KBM-7 (cell line): Measurements from ENCODE around the gene ZZZ3.
A peak's percentile ranks its signal among the peaks of the same experiment; 100 is the strongest.
"Not testable (repeated sequence)": the region's sequence is repeated elsewhere in the genome, so short reads cannot be mapped to it uniquely, and the experiment has no call there.

Experiments used
- DNase-seq: peaks from one replicate; pipeline ENCODE4 v3.0.0-alpha.2; 2015
- in situ Hi-C: fragments of 300-500 bp; cut with MboI; formaldehyde crosslinking; loops from 2 replicates; pipeline ENCODE4 v1.14.3; 2020; ENCODE audit warnings: low sequenced_read_pairs, low pct_unique_long_range_greater_than_20kb, mixed read lengths

The ZZZ3 gene

DNA sequence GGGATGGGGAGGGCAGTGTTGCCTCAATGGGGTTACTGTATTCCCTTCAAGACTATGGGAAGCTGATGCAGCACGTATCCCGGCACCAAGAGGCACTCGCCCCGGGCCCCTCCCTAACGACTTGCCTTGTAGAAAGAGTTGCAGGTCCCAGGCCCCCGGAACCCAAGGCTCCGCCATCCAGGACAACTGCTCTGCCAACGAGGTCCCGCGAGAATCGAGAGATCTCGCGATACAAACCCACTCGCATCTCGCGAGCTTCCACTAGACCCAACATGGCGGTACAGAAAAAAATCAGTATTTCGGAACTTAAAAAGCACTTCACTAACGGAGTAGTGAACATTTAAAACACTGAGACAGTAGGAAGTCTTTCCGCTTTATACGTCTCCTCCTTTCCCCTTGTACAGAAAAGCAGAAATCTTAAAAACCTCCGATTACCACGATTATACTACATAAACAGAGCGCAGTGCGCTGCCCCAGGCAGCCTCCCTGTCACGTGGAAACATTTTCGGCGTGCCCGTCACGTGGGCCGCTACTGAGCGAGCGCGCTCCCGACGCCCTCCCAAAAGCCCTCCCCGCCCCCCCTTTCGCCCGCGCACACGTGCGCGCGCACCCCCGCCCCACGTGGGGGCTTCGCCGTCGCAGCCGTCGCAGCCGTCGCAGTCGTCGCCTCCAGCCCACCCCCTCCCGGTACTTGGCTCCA lies at the start of gene ZZZ3:
ZZZ3 (minus strand) TSS at position 199 of the 700 bp plus-strand sequence. CDS start 49,304 bp downstream, outside the sequence.
- peak; percentile 94 for DNase-seq
- in situ Hi-C loops, result no loop called here

DNA sequence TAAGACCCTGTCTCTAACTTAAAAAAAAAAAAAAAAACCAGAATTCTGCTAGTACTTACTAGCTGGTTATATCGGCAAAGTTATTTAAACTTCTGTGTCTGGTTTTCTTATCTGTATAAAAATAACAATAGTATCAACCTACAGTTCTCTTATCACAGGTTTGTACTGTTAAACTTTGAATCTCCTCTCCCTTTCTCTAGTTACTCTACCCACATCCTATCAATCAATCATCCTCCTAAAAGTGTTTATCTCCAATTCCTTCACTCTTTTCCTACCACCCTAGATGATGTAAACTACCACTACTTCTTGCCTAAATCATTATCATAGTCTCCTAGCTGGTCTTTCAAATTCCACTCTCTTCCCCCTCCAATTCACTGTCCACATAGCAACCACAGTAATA lies 49.6 kb upstream of the ZZZ3 start:
- in situ Hi-C loops, result no loop called here
- no peak for DNase-seq

DNA sequence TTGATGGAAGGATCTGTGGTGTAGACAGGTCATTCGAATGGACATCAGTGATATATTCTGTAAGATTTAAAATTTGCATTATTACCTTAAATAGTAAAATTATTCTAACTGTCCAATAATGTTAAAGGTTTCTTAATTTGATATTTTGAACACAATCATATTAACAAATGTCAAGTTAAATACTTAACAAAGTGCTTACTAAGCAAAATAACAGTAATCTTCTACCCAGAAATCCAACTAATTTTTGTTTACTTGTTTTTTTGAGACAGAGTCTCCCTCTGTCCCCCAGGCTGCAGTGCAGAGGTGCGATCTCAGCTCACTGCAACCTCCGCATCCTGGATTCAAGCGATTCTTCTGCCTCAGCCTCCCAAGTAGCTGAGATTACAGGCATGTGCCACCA lies 43.2 kb upstream of the ZZZ3 start:
- no peak for DNase-seq
- in situ Hi-C loops, result no loop called here

DNA sequence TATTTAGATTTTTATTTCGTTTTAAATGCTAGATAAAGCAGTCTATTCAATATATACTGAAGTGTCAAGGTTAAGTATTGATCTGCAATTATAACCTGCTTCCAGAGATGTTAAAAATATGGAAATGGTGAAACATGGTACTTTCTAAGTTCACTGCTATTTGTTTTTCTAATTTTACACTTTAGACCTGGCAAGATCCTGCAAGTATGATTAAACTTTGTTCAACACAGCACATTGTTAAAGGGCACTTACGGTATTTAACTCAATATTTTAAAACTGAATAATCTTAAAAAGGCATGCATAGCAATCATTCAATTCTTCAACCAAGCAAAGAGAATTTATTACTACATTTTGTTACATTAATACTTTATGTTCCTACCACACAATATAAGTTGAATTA lies 35.7 kb upstream of the ZZZ3 start:
- in situ Hi-C loops, result no loop called here
- no peak for DNase-seq

DNA sequence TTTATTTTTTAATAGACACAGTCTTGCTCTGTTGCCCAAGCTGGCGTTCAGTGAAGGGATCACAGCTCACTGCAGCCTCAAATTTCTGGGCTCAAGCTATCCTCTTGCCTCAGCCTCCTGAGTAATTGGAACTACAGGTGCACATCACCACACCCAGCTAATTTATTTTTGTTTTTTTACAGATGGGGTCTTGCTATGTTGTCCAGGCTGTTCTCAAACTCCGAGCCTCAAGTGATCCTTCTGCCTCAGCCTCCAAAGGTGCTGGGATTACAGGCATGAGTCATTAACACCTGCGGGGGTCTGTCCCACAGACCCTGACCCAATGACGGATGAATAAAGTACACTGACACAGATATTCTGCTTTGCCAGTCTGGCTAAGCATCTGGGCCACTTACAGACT lies 33.6 kb upstream of the ZZZ3 start:
- no peak for DNase-seq
- in situ Hi-C loops, result no loop called here

DNA sequence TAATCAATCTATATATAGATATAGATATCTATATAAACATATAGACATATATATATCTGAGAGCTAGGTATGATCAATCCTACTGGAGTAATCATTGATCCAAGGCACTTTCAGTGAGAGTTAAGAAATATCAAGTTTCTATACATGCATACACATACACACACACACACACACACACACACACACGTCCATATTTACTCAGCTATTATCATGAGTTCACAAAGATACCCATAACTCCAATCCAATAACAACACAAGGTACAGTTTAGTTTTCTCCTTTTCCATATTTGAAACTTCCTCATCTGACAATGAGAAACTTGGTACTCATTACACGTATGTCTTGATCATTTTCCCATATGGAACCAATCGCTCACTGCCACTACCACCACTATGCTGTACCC lies 27.3 kb upstream of the ZZZ3 start:
- in situ Hi-C loops, result no loop called here
- no peak for DNase-seq

DNA sequence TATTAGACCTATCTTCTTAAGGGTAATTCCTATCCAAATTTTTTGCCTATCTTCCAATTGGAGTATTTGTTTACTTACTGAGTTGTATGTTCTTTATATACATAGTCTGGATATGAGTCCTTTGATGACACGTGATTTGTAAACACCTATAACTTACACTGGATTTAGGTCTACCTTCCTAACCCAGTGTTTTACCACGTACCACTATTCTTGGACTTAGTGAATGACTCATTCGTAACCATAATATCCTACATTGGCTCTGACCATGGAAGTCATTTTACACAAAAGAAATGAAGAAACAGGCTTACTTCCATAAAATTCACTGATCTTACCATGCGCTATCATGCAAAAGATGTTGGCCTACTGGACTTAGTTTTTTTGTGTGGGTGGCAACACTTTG lies 23.9 kb upstream of the ZZZ3 start:
- no peak for DNase-seq
- in situ Hi-C loops, result no loop called here

DNA sequence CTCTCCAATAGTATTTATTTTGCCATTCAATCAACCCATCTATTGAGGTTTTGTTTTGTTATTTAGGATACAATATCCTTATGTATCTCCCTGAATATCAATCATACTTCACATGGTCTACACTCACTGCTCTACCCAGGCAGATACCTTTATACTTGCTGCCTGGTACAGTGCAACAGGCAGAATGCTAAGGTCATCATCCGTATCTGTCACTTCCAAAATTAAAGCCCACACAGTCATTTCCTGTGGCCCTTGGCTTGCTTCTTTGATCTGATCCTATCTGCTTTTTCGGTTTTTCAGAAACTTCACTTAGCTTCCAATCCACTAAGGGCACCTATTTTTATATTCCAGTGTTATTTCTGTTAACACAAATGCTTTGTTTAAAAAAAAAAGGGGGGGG lies 22.3 kb upstream of the ZZZ3 start:
- in situ Hi-C loops, result no loop called here
- no peak for DNase-seq

DNA sequence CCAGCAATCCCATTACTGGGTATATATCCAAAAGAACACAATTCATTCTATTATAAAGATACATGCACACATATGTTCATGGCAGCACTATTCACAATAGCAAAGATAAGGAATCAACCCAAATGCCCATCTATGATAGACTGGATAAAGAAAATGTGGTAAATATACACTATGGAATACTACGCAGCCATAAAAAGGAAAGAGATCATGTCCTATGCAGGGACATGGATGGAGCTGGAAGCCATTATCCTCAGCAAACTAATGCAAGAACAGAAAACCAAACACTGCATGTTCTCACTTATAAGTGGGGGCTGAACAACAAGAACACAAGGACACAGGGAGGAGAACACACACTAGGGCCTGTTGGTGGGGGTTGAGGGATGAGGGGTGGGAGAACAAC lies 17.2 kb upstream of the ZZZ3 start:
- DNase-seq, in situ Hi-C loops: not testable (repeated sequence)

DNA sequence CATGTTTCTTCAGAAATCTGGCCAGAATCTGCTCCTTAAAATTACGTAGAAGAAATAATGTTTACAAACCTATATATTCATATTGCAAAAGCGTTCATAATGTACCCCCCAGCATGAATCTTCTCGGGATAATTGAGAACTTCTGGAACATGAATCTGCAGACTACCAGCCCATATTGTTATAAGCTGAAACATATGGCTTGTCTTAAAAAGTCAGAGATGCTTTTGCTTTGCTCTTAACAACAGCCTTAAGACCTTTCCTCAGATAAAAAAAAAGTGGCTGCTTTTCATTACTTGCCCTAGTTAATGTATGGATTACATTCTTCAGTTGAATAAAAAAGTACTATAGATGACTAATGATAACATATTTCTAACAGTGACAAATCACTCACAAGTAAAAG lies 15.0 kb upstream of the ZZZ3 start:
- no peak for DNase-seq
- in situ Hi-C loops, result no loop called here

DNA sequence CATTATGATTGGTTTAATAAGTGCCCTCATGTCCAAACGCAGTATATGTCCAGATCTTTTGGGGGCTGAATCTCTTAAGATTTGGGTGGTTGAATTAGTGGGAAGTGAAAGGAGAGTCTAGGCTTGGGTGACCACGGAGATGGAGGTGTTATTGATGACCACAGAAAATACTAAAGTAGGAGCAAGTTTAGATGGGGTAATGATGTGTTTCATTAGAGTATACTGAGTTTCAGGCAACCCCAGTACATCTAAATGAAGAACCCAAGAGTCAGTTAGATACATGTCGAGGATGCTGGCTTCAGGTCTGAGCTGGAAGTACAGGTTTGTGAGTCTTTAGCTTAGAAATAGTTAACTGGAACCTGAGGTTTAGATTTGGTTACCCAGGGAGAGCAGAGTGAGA lies 6.5 kb upstream of the ZZZ3 start:
- no peak for DNase-seq
- in situ Hi-C loops, result no loop called here

DNA sequence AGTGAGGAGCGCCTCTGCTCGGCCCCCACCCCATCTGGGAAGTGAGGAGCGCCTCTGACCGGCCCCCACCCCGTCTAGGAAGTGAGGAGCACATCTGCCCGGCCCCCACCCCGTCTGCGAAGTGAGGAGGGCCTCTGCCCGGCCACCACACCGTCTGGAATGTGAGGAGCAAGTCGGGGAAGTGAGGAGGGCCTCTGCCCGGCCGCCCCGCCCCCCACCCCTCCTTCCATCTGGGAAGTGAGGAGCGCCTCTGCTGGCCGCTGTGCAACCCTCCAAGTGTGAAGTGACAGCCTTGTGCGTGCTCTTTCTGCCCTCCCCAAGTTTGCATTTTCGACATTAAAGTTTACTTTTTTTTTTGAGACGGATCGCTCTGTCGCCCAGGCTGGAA lies 5.1 kb upstream of the ZZZ3 start:
- in situ Hi-C loops, result no loop called here
- no peak for DNase-seq

DNA sequence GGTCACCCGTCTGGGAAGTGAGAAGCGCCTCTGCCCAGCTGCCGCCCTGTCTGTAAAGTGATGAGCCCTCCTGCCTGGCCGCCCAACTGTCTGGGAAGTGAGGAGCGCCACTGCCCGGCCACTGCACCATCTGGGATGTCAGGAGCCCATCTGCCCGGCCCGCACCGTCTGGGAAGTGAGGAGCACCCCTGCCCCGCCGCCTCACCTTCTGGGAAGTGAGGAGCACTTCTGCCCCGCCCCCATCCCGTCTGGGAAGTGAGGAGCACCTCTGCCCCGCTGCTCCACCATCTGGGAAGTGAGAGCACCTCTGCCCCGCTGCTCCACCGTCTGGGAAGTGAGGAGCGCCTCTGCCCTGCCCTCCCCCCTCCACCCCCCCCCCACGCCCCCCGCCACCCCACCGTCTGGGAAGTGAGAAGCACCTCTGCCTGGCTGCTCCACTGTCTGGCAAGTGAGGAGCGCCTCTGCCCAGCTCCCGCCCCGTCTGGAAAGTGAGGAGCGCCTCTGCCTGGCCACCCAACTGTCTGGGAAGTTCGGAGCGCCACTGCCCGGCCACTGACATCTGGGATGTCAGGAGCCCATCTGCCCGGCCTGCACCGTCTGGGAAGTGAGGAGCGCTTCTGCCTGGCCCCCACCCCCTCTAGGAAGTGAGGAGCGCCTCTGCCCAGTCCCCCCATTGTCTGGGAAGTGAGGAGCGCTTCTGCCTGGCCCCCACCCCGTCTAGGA lies 4.5 kb upstream of the ZZZ3 start:
- DNase-seq, result no peak
- in situ Hi-C loops, result no loop called here

DNA sequence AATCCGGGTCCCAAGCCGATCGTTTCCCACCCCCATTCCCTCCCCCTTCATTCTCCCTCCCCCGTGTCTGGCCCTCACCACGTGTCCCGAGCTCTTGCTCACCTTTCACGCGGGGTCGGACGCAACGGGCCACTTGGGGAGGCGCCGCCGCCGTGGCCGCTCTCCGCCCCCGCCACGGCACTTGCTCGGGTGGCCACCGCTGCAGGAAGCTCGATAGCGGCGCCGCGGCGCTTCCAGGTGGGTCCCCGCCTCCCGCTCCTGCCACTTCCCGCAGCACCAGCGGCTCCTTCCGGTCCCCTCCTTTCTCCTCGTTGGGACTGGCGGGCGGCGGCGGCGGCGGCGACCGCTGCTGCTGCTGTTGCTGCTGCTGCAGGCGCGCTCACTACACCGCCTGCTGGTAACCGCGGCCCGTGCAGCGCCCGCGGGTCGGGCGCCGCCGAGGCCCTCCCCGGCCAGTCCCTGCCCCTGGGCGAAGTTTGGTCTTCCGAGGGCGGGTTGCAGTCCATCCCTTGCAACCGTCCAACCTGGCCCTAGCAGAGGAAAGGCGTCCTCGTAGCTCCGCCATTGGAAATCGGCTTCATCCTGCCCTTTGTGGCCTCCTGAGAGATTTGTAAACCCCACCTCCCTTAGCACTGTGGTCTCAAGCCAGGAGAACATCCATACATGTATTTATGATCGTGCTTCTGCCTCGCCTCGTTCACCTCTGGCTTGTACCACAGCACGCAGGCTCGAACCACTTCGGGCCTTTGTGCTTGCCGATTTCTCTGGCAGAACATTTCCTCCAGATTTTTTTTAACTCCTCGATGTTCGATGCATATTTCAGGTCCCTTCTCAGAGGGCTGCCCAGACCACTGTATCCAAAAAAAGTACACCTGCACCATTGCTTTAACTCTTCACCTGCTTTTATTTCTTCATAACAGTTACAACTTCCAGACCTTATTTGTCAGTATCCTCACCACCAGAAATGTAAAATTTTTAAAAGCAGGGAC lies 996 bp upstream of the ZZZ3 start:
- peak; percentile 96 for DNase-seq
- in situ Hi-C loops, result no loop called here

DNA sequence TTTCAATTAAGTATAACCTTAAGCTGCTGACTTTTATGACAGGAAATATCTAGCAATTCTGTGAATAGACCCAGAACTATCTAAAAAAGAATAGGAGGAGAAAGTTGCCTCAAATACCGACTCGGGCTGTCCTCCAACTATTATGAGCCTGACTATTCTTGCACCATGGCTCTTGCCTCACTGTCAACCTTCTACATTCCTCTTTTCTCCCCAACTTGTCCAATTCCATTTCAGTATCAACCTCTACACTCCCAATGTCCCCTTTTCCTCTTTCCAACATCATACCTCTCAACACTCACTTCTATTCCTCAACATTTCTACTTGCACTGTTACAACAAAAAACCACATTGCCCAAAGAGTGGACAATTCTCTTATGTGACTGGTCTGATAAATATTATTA lies 2.3 kb downstream of the ZZZ3 start:
- DNase-seq, result peak; percentile 24
- in situ Hi-C loops, result no loop called here

DNA sequence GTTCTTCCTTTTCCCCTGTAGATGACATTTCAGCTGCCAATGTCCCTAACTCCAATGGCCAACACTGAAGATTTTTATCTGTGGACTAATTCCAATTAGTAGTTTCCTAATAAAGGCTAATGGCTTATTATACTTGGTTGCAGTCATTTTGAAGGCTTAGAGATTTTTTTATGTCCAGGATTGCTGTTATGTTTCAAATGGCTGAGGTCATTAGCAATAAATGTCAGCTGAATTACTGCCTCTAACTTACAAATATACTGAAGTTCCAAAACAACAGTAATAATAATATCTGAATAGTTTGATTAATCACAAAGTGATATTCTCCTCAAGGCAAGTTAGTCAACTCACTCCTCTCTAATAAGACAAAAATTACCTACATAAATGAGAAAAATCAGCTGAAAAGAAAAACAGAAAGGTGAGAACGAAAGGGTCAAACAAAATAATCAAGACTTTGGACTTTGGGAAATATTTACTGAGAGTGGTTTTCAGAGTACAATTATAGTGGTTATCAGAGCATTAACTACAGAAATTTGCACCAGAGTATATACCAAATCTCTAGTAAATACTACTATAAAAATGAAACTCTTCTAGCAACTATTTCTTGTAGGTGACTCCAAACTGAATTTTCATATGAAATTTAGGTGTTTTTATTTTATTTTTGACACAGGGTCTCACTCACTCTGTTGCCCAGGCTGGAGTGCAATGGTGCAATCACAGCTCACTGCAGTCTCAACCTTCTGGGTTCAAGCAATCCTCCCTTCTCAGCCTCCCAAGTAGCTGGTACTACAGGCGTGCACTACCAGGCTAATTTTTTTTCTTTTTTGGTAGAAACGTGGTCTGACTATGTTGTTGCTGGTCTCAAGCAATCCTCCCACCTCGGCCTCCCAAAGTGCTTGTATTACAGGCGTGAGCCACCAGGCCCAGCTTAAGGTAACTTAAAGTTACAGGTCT lies 3.5 kb downstream of the ZZZ3 start:
- in situ Hi-C loops, result no loop called here
- no peak for DNase-seq

DNA sequence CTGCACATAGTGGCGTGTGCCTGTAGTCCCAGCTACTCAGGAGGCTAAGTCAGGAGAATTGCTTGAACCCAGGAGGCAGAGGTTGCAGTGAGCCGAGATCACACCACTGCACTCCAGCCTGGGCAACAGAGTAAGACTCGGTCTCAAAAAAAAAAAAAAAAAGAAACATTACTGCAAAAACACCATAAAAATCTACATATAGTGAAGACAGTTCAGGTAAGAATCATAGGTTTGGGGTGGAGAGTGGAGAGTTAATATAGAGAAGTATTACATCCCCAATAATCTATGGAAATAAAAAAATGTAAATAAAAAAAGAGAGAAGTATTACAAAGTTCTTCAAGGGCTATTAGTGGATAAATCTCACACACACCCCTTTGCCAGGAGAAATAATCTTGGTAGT lies 7.7 kb downstream of the ZZZ3 start:
- in situ Hi-C loops, result not testable (repeated sequence)

DNA sequence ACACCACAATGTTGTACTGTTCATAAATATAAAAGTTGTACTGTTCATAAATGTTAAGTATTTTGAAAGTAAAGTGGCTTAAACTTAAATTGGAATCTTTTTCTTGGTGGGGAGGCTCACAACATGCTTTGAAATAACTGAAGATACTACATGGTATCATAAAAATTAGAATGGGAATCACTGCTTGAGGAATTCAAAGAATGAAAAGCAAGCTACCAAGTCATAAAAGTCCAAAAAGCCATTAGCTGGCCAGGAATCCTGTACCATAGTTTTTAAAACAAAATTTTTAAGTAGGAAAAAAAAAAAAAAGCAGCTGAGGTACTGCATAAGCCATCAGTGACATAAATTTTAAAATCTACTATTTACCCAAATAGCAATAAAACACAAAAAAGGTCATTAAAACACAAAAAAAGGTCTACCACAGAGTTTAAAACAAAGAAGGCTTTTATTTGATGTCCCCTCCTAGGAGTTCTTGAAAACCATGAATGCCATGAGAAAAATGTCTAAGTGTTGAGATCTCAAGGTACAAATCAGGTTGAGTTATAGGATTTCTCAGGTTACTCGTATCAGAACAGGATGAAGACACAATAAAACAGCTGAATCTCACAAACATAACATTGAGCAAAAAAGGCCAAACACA lies 8.6 kb downstream of the ZZZ3 start:
- DNase-seq, result no peak
- in situ Hi-C loops, result no loop called here

More for the DNA sequence above, 7.7 kb downstream of the ZZZ3 start:
- DNase-seq, result not testable (repeated sequence)
